Measurements from ENCODE around the gene AMFR. TPM values are rescaled to one million over a fixed set of nuclear protein-coding genes. Genes with fewer than 3 reads are reported as not detected.

Gene AMFR
- total and polyA plus RNA-seq, 2 donors, result 34.6 to 52.4 TPM

- WGBS, result 82% methylated on average over 1 of the region's 1 CpG
- no peaks in the 10 kb centered on the region for H3K9me3 ChIP-seq (ENCODE audit: control insufficient read depth in 2 of 2, insufficient read depth in 1 of 2, low read length in 1 of 2)
- peaks cover 0 to 4% of the 10 kb centered on the region in 2 donors for H3K27me3 ChIP-seq (ENCODE audit: control insufficient read depth in 2 of 2, insufficient read depth in 1 of 2, low read length in 1 of 2)
- no peak overlapping the region for H3K27ac ChIP-seq (ENCODE audit: low read depth in 1 of 2, low read length in 1 of 2)
- peaks cover 4 to 6% of the 10 kb centered on the region in 2 donors for H3K4me1 ChIP-seq (ENCODE audit: control insufficient read depth in 2 of 2, insufficient read depth in 2 of 2, low read length in 2 of 2)
- no peaks in the 10 kb centered on the region for H3K36me3 ChIP-seq (ENCODE audit: control insufficient read depth in 2 of 2, insufficient read depth in 2 of 2, low read length in 1 of 2)
- H3K4me3 ChIP-seq (ENCODE audit: low read length in 2 of 2), result no peak overlapping the region
- no peak for DNase-seq (ENCODE audit: low read depth in 6 of 9, low spot score in 9 of 9)
These were observed 106.6 kb downstream of the AMFR start for GRCh38 chr16:56318827-56319140.

- no peaks in the 10 kb centered on the region for H3K36me3 ChIP-seq (ENCODE audit: control insufficient read depth in 2 of 2, insufficient read depth in 2 of 2, low read length in 1 of 2)
- DNase-seq (ENCODE audit: low read depth in 6 of 9, low spot score in 9 of 9), result peak; percentile 41 to 83 (median 70)
- H3K4me1 ChIP-seq (ENCODE audit: control insufficient read depth in 2 of 2, insufficient read depth in 2 of 2, low read length in 2 of 2), result peaks cover 4 to 6% of the 10 kb centered on the region in 2 donors
- WGBS, result 16% methylated on average over 28 of the region's 28 CpGs
- H3K9me3 ChIP-seq (ENCODE audit: control insufficient read depth in 2 of 2, insufficient read depth in 1 of 2, low read length in 1 of 2), result no peaks in the 10 kb centered on the region
- H3K27ac ChIP-seq (ENCODE audit: low read depth in 1 of 2, low read length in 1 of 2), result no peak overlapping the region
- peaks cover 0 to 4% of the 10 kb centered on the region in 2 donors for H3K27me3 ChIP-seq (ENCODE audit: control insufficient read depth in 2 of 2, insufficient read depth in 1 of 2, low read length in 1 of 2)
- peak overlapping the region; percentile 22 to 27 for H3K4me3 ChIP-seq (ENCODE audit: low read length in 2 of 2)
These were observed 107.1 kb downstream of the AMFR start for GRCh38 chr16:56317998-56318826.

- no peaks in the 10 kb centered on the region for H3K36me3 ChIP-seq (ENCODE audit: control insufficient read depth in 2 of 2, insufficient read depth in 2 of 2, low read length in 1 of 2)
- H3K9me3 ChIP-seq (ENCODE audit: control insufficient read depth in 2 of 2, insufficient read depth in 1 of 2, low read length in 1 of 2), result no peaks in the 10 kb centered on the region
- H3K27ac ChIP-seq (ENCODE audit: low read depth in 1 of 2, low read length in 1 of 2), result no peak overlapping the region
- DNase-seq (ENCODE audit: low read depth in 6 of 9, low spot score in 9 of 9), result no peak
- H3K4me1 ChIP-seq (ENCODE audit: control insufficient read depth in 2 of 2, insufficient read depth in 2 of 2, low read length in 2 of 2), result peaks cover 4 to 6% of the 10 kb centered on the region in 2 donors
- 95% methylated on average over 7 of the region's 7 CpGs for WGBS
- H3K4me3 ChIP-seq (ENCODE audit: low read length in 2 of 2), result no peak overlapping the region
- peaks cover 0 to 4% of the 10 kb centered on the region in 2 donors for H3K27me3 ChIP-seq (ENCODE audit: control insufficient read depth in 2 of 2, insufficient read depth in 1 of 2, low read length in 1 of 2)
These were observed 108.8 kb downstream of the AMFR start for GRCh38 chr16:56316545-56316944.

GRCh38 chr16:56315955-56316354 lies 109.4 kb downstream of the AMFR start:
- peaks cover 0 to 4% of the 10 kb centered on the region in 2 donors for H3K27me3 ChIP-seq (ENCODE audit: control insufficient read depth in 2 of 2, insufficient read depth in 1 of 2, low read length in 1 of 2)
- H3K27ac ChIP-seq (ENCODE audit: low read depth in 1 of 2, low read length in 1 of 2), result no peak overlapping the region
- no peak overlapping the region for H3K4me3 ChIP-seq (ENCODE audit: low read length in 2 of 2)
- no peak for DNase-seq (ENCODE audit: low read depth in 6 of 9, low spot score in 9 of 9)
- 92% methylated on average over 7 of the region's 7 CpGs for WGBS
- no peaks in the 10 kb centered on the region for H3K9me3 ChIP-seq (ENCODE audit: control insufficient read depth in 2 of 2, insufficient read depth in 1 of 2, low read length in 1 of 2)
- peaks cover 4 to 6% of the 10 kb centered on the region in 2 donors for H3K4me1 ChIP-seq (ENCODE audit: control insufficient read depth in 2 of 2, insufficient read depth in 2 of 2, low read length in 2 of 2)
- no peaks in the 10 kb centered on the region for H3K36me3 ChIP-seq (ENCODE audit: control insufficient read depth in 2 of 2, insufficient read depth in 2 of 2, low read length in 1 of 2)

- Histone ChIP-seq H3K27ac (ENCODE audit: low read depth in 1 of 2, low read length in 1 of 2) (no peak overlapping the region), H3K9me3 (ENCODE audit: control insufficient read depth in 2 of 2, insufficient read depth in 1 of 2, low read length in 1 of 2) (no peaks in the 10 kb centered on the region), H3K27me3 (ENCODE audit: control insufficient read depth in 2 of 2, insufficient read depth in 1 of 2, low read length in 1 of 2) (peaks cover 0 to 4% of the 10 kb centered on the region in 2 donors), H3K4me3 (ENCODE audit: low read length in 2 of 2) (no peak overlapping the region), H3K4me1 (ENCODE audit: control insufficient read depth in 2 of 2, insufficient read depth in 2 of 2, low read length in 2 of 2) (peaks cover 4 to 6% of the 10 kb centered on the region in 2 donors), H3K36me3 (ENCODE audit: control insufficient read depth in 2 of 2, insufficient read depth in 2 of 2, low read length in 1 of 2) (no peaks in the 10 kb centered on the region)
- 95% methylated on average over 18 of the region's 18 CpGs for WGBS
- no peak for DNase-seq (ENCODE audit: low read depth in 6 of 9, low spot score in 9 of 9)
These were observed 111.0 kb downstream of the AMFR start for GRCh38 chr16:56314244-56314850.

GRCh38 chr16:56312556-56312955 lies 112.8 kb downstream of the AMFR start:
- H3K27ac ChIP-seq (ENCODE audit: low read depth in 1 of 2, low read length in 1 of 2), result no peak overlapping the region
- H3K9me3 ChIP-seq (ENCODE audit: control insufficient read depth in 2 of 2, insufficient read depth in 1 of 2, low read length in 1 of 2), result no peaks in the 10 kb centered on the region
- H3K4me1 ChIP-seq (ENCODE audit: control insufficient read depth in 2 of 2, insufficient read depth in 2 of 2, low read length in 2 of 2), result no peaks in the 10 kb centered on the region
- WGBS, result 98% methylated on average over 7 of the region's 7 CpGs
- H3K27me3 ChIP-seq (ENCODE audit: control insufficient read depth in 2 of 2, insufficient read depth in 1 of 2, low read length in 1 of 2), result no peaks in the 10 kb centered on the region
- H3K36me3 ChIP-seq (ENCODE audit: control insufficient read depth in 2 of 2, insufficient read depth in 2 of 2, low read length in 1 of 2), result no peaks in the 10 kb centered on the region
- no peak for DNase-seq (ENCODE audit: low read depth in 6 of 9, low spot score in 9 of 9)
- no peak overlapping the region for H3K4me3 ChIP-seq (ENCODE audit: low read length in 2 of 2)

- no peaks in the 10 kb centered on the region for H3K9me3 ChIP-seq (ENCODE audit: control insufficient read depth in 2 of 2, insufficient read depth in 1 of 2, low read length in 1 of 2)
- H3K36me3 ChIP-seq (ENCODE audit: control insufficient read depth in 2 of 2, insufficient read depth in 2 of 2, low read length in 1 of 2), result no peaks in the 10 kb centered on the region
- no peak overlapping the region for H3K4me3 ChIP-seq (ENCODE audit: low read length in 2 of 2)
- no peaks in the 10 kb centered on the region for H3K27me3 ChIP-seq (ENCODE audit: control insufficient read depth in 2 of 2, insufficient read depth in 1 of 2, low read length in 1 of 2)
- H3K4me1 ChIP-seq (ENCODE audit: control insufficient read depth in 2 of 2, insufficient read depth in 2 of 2, low read length in 2 of 2), result no peaks in the 10 kb centered on the region
- no peak overlapping the region for H3K27ac ChIP-seq (ENCODE audit: low read depth in 1 of 2, low read length in 1 of 2)
- no peak for DNase-seq (ENCODE audit: low read depth in 6 of 9, low spot score in 9 of 9)
- 85% methylated on average over 11 of the region's 11 CpGs for WGBS
These were observed 113.4 kb downstream of the AMFR start for GRCh38 chr16:56312028-56312300.

Other genes starting within 250 kb of the AMFR start
- 0.24 TPM for gene GNAO1, start 234.1 kb downstream of the AMFR start, total RNA-seq
- gene GNAO1, start 234.1 kb downstream of the AMFR start, polyA plus RNA-seq, result 2.2 TPM
- 79.7 TPM for gene NUDT21, start 25.8 kb upstream of the AMFR start, total RNA-seq
- 40.3 TPM for gene NUDT21, start 25.8 kb upstream of the AMFR start, polyA plus RNA-seq
- 26.0 TPM for gene OGFOD1, start 26.0 kb upstream of the AMFR start, total RNA-seq
- 18.8 TPM for gene OGFOD1, start 26.0 kb upstream of the AMFR start, polyA plus RNA-seq
- gene BBS2, start 94.5 kb upstream of the AMFR start, total RNA-seq, result 36.2 TPM
- gene BBS2, start 94.5 kb upstream of the AMFR start, polyA plus RNA-seq, result 49.2 TPM
- gene MT4, start 139.5 kb upstream of the AMFR start, total RNA-seq, result 7.5 TPM
- gene MT4, start 139.5 kb upstream of the AMFR start, polyA plus RNA-seq, result 38.1 TPM
- 2.5 TPM for gene MT3, start 164.0 kb upstream of the AMFR start, total RNA-seq
- 13.1 TPM for gene MT3, start 164.0 kb upstream of the AMFR start, polyA plus RNA-seq
- 7.8 TPM for gene MT2A, start 183.0 kb upstream of the AMFR start, total RNA-seq
- gene MT2A, start 183.0 kb upstream of the AMFR start, polyA plus RNA-seq, result 2,040 TPM
- 2.1 TPM for gene MT1E, start 200.2 kb upstream of the AMFR start, total RNA-seq
- gene MT1E, start 200.2 kb upstream of the AMFR start, polyA plus RNA-seq, result 126 TPM
- 0.28 TPM for gene MT1M, start 207.1 kb upstream of the AMFR start, total RNA-seq
- 97.7 TPM for gene MT1M, start 207.1 kb upstream of the AMFR start, polyA plus RNA-seq
- 1.2 TPM for gene MT1A, start 213.1 kb upstream of the AMFR start, total RNA-seq
- gene MT1A, start 213.1 kb upstream of the AMFR start, polyA plus RNA-seq, result 285 TPM
- not detected for gene MT1B, start 226.3 kb upstream of the AMFR start, total RNA-seq
- 4.7 TPM for gene MT1B, start 226.3 kb upstream of the AMFR start, polyA plus RNA-seq
- 1.5 TPM for gene MT1F, start 232.4 kb upstream of the AMFR start, total RNA-seq
- 24.6 TPM for gene MT1F, start 232.4 kb upstream of the AMFR start, polyA plus RNA-seq
- 0.90 TPM for gene MT1G, start 242.5 kb upstream of the AMFR start, total RNA-seq
- 353 TPM for gene MT1G, start 242.5 kb upstream of the AMFR start, polyA plus RNA-seq
- gene MT1H, start 244.3 kb upstream of the AMFR start, total RNA-seq, result 0.85 TPM
- gene MT1H, start 244.3 kb upstream of the AMFR start, polyA plus RNA-seq, result 50.7 TPM